Stimulated activated CD4-positive, alpha-beta T cell treated with anti-CD3 and anti-CD28 coated beads, Interleukin-15, amount 100 ng/mL, for 1 hour (primary cell): Measurements from ENCODE around the gene TTC6.

Experiments used
- DNase-seq, 2 donors: peaks; one replicate each; pipeline ENCODE4 v3.0.0-alpha.2; 2020; ENCODE audit warnings: low read depth in 1 of 2, low spot score in 1 of 2

Gene TTC6

GRCh38 chr14:37623971-37624370, 28.5 kb downstream of the TTC6 start:
- DNase-seq = no peak

- no peak for DNase-seq
Observed at GRCh38 chr14:37625597-37626595, 30.5 kb downstream of the TTC6 start.

GRCh38 chr14:37637341-37637740, 41.9 kb downstream of the TTC6 start:
- no peak for DNase-seq

DNA sequence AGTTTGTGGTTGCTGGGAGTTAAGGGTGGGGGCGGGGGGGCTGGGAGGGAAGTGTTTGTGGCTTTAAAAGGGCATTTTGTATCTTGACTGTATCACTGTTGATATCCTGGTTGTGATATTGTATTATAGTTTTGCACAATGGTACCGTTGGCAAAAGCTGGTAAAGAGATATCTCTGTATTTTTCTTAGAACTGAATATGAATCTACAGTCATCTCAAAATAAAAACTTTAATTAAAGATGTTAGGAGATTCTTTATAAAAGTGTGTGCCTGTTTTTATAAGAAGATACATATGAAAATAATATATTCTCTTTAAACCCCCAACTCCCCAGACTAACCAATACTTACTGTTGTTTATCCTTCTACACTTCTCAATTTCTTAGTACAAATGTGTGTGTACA, 43.2 kb downstream of the TTC6 start:
- no peak for DNase-seq

DNA sequence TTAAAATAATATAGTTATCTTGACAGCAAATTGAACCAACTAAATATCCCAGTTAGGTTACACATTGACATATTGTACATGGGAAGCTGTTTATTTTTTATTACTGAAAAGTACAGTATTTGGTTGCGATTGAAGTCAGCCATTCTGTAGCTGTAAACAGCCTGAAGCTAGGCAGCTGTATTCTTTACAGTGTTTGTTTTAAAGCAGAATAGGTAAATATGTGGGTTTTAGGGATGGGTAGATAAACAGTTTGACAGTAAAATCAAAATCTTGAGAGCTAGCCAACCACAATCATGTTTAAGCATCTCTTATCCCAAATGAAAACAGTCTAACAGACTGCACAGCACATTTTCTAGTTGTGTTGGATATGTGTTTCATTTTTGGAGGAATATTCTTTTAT, 45.7 kb downstream of the TTC6 start:
- DNase-seq = no peak

GRCh38 chr14:37642125-37642524, 46.7 kb downstream of the TTC6 start:
- no peak for DNase-seq

DNA sequence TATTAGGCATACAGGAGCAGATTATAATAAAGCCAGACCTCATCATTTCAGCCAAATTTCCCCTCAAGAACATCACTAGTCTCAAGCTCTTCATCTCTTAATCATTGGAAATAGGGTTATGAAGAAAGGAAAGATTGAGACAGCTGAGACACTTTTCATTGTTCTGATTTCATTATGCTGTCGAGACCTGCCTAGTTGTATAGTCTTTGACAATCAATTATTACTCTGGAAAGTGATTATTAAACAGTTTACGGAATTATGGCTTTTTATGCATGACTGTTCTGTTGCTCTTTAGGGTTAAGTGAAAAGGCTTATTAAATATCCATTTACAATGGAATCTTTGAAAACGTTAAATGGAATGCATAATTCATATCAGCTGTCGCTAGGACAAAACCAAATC, 48.3 kb downstream of the TTC6 start:
- no peak for DNase-seq
